Measurements from ENCODE around the gene LRP1-AS.
A peak's percentile ranks its signal among the peaks of the same experiment; 100 is the strongest.

GRCh38 chr12:57095440-57095839 is 52.0 kb downstream of the LRP1-AS start:
- TF ChIP-seq EZH2 (IDR thresholded peaks at IDR 0.05; ENCODE audit: borderline replicate concordance, control insufficient read depth, low read depth, low read length) (no peak), POLR2A (IDR thresholded peaks at IDR 0.05; ENCODE audit: low read depth, low read length) (0 out of 2 replicates have a peak, but pooled peaks have one; percentile 24), CTCF (IDR thresholded peaks at IDR 0.05 in 2 of 3, conservative IDR thresholded peaks at IDR 0.05 in 1 of 3; ENCODE audit: control insufficient read depth in 2 of 3, extremely low read depth in 1 of 3, insufficient read depth in 1 of 3, low read depth in 3 of 3, low read length in 3 of 3) (no peak), REST (IDR thresholded peaks at IDR 0.05; ENCODE audit: low read depth, low read length) (no peak), POLR2AphosphoS5 (IDR thresholded peaks at IDR 0.05; ENCODE audit: low read length) (no peak; the same call in 1 of the 2 replicates), HSF1 (IDR thresholded peaks at IDR 0.05; ENCODE audit: low read depth, low read length) (no peak), ELK1 (IDR thresholded peaks at IDR 0.05; ENCODE audit: low read depth, low read length) (no peak), CBFB (IDR thresholded peaks at IDR 0.05; ENCODE audit: low read depth) (no peak)

All from GM12878 (cell line).